Duodenal mucosa (tissue), 2 donors: ENCODE results near the gene EID3.

Experiments
- H3K27ac ChIP-seq: one replicate; pipeline ENCODE4 v1.7.0; 2013; ENCODE audit warnings: low read depth, low read length
- H3K27me3 ChIP-seq, 2 donors: one replicate each; pipeline ENCODE4 v1.7.0; 2013; ENCODE audit warnings: low read length in 2 of 2, control low read depth in 1 of 2; ENCODE audit not compliant: insufficient read depth in 2 of 2, control insufficient read depth in 1 of 2
- H3K36me3 ChIP-seq, 2 donors: one replicate each; pipeline ENCODE4 v1.7.0; 2013; ENCODE audit warnings: low read length in 2 of 2, control low read depth in 1 of 2; ENCODE audit not compliant: insufficient read depth in 2 of 2, control insufficient read depth in 1 of 2
- H3K4me1 ChIP-seq, 2 donors: one replicate each; pipeline ENCODE4 v1.7.0; 2013; ENCODE audit warnings: low read length in 2 of 2, control low read depth in 1 of 2; ENCODE audit not compliant: insufficient read depth in 2 of 2, control insufficient read depth in 1 of 2
- H3K4me3 ChIP-seq, 2 donors: one replicate each; pipeline ENCODE4 v1.7.0; 2013; ENCODE audit warnings: low read length in 2 of 2, low read depth in 1 of 2
- H3K9ac ChIP-seq, 2 donors: one replicate each; pipeline ENCODE4 v1.7.0; 2013; ENCODE audit warnings: low read length in 2 of 2, low read depth in 1 of 2
- H3K9me3 ChIP-seq, 2 donors: one replicate each; pipeline ENCODE4 v1.7.0; 2013; ENCODE audit warnings: low read length in 2 of 2, control low read depth in 1 of 2; ENCODE audit not compliant: control insufficient read depth in 1 of 2

EID3 gene

GRCh38 chr12:104312654-104313053 lies 9.1 kb downstream of the EID3 start:
- Histone ChIP-seq H3K4me3 (no peak overlapping the region), H3K27ac (no peak overlapping the region), H3K4me1 (peaks cover 0 to 1% of the 10 kb centered on the region in 2 donors), H3K36me3 (peaks cover 21 to 63% of the 10 kb centered on the region in 2 donors), H3K27me3 (no peaks in the 10 kb centered on the region), H3K9me3 (no peaks in the 10 kb centered on the region), H3K9ac (no peak overlapping the region)

GRCh38 chr12:104313568-104314241 lies 10.2 kb downstream of the EID3 start:
- no peaks in the 10 kb centered on the region for H3K4me1 ChIP-seq
- H3K9me3 ChIP-seq, result no peaks in the 10 kb centered on the region
- peaks cover 21 to 68% of the 10 kb centered on the region in 2 donors for H3K36me3 ChIP-seq
- H3K9ac ChIP-seq, result no peak overlapping the region
- H3K27ac ChIP-seq, result no peak overlapping the region
- H3K27me3 ChIP-seq, result no peaks in the 10 kb centered on the region
- H3K4me3 ChIP-seq, result no peak overlapping the region

GRCh38 chr12:104314242-104314614 lies 10.7 kb downstream of the EID3 start:
- H3K27me3 ChIP-seq, result no peaks in the 10 kb centered on the region
- H3K27ac ChIP-seq, result no peak overlapping the region
- no peak overlapping the region for H3K4me3 ChIP-seq
- no peak overlapping the region for H3K9ac ChIP-seq
- no peaks in the 10 kb centered on the region for H3K4me1 ChIP-seq
- no peaks in the 10 kb centered on the region for H3K9me3 ChIP-seq
- H3K36me3 ChIP-seq, result peaks cover 21 to 73% of the 10 kb centered on the region in 2 donors

- Histone ChIP-seq H3K4me3 (no peak overlapping the region), H3K27me3 (no peaks in the 10 kb centered on the region), H3K9ac (no peak overlapping the region), H3K36me3 (peaks cover 33 to 79% of the 10 kb centered on the region in 2 donors), H3K4me1 (no peaks in the 10 kb centered on the region), H3K9me3 (no peaks in the 10 kb centered on the region), H3K27ac (no peak overlapping the region)
Measured at GRCh38 chr12:104315326-104316224, 12.0 kb downstream of the EID3 start.

- H3K4me1 ChIP-seq, result no peaks in the 10 kb centered on the region
- H3K9me3 ChIP-seq, result no peaks in the 10 kb centered on the region
- no peaks in the 10 kb centered on the region for H3K27me3 ChIP-seq
- no peak overlapping the region for H3K4me3 ChIP-seq
- peaks cover 46 to 86% of the 10 kb centered on the region in 2 donors for H3K36me3 ChIP-seq
- H3K9ac ChIP-seq, result no peak overlapping the region
- no peak overlapping the region for H3K27ac ChIP-seq
Measured at GRCh38 chr12:104316936-104317335, 13.4 kb downstream of the EID3 start.

- H3K36me3 ChIP-seq, result peaks cover 45 to 82% of the 10 kb centered on the region in 2 donors
- H3K4me3 ChIP-seq, result no peak overlapping the region
- H3K4me1 ChIP-seq, result no peaks in the 10 kb centered on the region
- no peak overlapping the region for H3K27ac ChIP-seq
- H3K27me3 ChIP-seq, result no peaks in the 10 kb centered on the region
- H3K9ac ChIP-seq, result no peak overlapping the region
- H3K9me3 ChIP-seq, result no peaks in the 10 kb centered on the region
Measured at GRCh38 chr12:104317538-104318210, 14.1 kb downstream of the EID3 start.

- H3K4me3 ChIP-seq, result no peak overlapping the region
- no peaks in the 10 kb centered on the region for H3K4me1 ChIP-seq
- H3K9ac ChIP-seq, result no peak overlapping the region
- H3K36me3 ChIP-seq, result peaks cover 38 to 69% of the 10 kb centered on the region in 2 donors
- H3K27ac ChIP-seq, result no peak overlapping the region
- no peaks in the 10 kb centered on the region for H3K9me3 ChIP-seq
- H3K27me3 ChIP-seq, result no peaks in the 10 kb centered on the region
Measured at GRCh38 chr12:104319028-104319427, 15.5 kb downstream of the EID3 start.

GRCh38 chr12:104319918-104320626 lies 16.5 kb downstream of the EID3 start:
- no peak overlapping the region for H3K9ac ChIP-seq
- no peak overlapping the region for H3K4me3 ChIP-seq
- H3K4me1 ChIP-seq, result no peaks in the 10 kb centered on the region
- H3K27me3 ChIP-seq, result no peaks in the 10 kb centered on the region
- no peaks in the 10 kb centered on the region for H3K9me3 ChIP-seq
- peaks cover 38 to 66% of the 10 kb centered on the region in 2 donors for H3K36me3 ChIP-seq
- no peak overlapping the region for H3K27ac ChIP-seq

GRCh38 chr12:104320627-104321024 lies 17.1 kb downstream of the EID3 start:
- Histone ChIP-seq H3K4me3 (no peak overlapping the region), H3K9ac (no peak overlapping the region), H3K36me3 (peaks cover 40 to 68% of the 10 kb centered on the region in 2 donors), H3K9me3 (no peaks in the 10 kb centered on the region), H3K27ac (no peak overlapping the region), H3K4me1 (no peaks in the 10 kb centered on the region), H3K27me3 (no peaks in the 10 kb centered on the region)
